ENCODE measurements around the gene NAALADL2.

NAALADL2 gene

DNA sequence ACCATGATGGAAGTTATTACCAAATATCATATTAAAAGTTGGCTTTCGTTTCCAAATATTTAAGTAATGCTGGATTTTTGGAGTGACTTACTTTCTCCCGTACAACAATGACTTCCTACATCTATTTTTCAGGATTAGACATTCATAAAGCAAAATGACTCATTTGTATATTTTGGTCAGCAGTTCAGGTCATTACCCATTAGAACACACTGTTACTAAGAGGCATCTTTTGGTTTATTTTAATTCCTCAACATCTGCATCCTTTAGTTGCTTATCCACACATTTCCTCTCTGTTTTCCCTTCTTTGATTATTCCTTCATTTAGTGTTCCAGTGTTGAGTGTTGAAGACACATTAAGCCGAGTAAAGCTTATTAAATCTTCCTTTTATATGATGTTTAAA lies 348.2 kb downstream of the NAALADL2 start:
- DNase-seq (ENCODE audit: low spot score): no peak

DNA sequence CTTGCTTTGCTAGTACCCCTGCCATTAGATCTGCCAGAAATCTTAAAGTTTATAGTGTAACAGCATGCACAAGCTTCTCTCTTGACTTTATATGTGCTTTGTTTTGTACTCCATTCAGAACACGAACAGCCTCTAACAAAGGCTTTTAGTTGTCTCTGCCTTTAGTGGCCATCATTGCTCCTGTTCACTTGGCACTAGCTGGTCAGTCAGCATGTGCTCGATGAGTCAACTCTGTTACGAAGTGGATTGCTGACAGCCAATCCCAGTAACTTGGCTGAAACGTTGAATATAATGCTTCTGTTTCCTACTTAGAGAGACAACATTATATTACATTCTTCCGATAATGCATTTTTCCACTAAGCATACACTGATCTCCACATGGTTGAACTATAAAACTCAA lies 349.2 kb downstream of the NAALADL2 start:
- no peak for DNase-seq (ENCODE audit: low spot score)

DNA sequence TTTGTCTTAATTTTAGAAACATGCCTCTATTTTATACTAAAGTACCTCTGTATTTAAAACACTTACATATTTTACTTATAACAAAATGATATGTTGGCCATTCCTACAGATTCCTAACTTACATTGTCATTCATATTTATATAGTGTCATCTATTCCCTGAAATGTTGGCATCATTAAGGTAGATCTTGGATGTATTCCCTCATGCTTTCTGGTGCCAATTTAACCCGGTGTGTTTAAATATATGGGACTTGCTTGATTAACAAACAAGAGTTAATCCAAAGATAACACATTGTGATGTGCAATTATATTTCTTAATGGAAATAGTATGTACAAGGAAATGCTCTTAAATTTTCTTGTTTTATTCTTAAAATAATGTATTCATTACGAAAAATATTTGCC lies 352.3 kb downstream of the NAALADL2 start:
- no peak for DNase-seq (ENCODE audit: low spot score)

- no peak for DNase-seq (ENCODE audit: low spot score)
These were observed 353.8 kb downstream of the NAALADL2 start for GRCh38 chr3:175212896-175213295.

- DNase-seq (ENCODE audit: low spot score): no peak
These were observed 355.1 kb downstream of the NAALADL2 start for GRCh38 chr3:175214216-175214615.

GRCh38 chr3:175215833-175216232 lies 356.7 kb downstream of the NAALADL2 start:
- DNase-seq (ENCODE audit: low spot score): no peak

DNA sequence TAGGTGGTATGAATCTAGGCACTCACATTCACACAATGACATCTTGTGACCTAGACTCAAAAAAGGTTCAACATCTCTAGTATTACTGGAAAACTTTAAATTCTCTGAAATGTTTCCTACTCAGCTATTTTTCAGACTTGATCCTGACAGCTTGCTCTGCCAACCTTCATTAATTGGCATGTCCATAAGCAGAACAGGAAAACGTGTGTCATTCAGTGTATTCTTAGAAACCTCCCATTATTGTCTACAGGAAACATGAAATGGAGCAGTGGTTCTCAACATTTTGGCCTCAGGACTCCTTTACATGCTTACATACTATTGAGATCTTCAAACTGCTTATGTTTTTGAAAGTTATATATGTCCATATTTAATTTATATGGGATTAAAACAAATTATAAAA lies 363.2 kb downstream of the NAALADL2 start:
- DNase-seq (ENCODE audit: low spot score): no peak

GRCh38 chr3:175224051-175224450 lies 364.9 kb downstream of the NAALADL2 start:
- no peak for DNase-seq (ENCODE audit: low spot score)

DNA sequence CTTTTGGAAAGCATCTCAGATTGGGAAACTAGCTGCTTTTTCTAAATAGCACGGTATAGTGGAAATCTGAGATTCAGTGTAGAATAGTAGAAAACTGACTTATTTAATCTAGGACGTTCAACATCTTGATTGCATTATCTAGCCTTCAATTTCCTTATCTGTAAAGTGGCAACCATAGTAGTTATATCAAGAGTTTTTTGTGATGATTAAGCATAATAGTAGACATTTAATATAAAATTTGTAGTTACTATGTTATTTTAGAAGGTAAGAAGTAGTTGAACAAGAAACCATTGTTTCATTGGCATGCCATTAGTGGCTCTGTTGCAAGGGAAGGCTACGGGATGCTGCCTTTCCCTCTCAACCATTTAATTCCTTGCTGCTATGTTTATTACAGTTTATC lies 367.3 kb downstream of the NAALADL2 start:
- DNase-seq (ENCODE audit: low spot score): no peak

DNA sequence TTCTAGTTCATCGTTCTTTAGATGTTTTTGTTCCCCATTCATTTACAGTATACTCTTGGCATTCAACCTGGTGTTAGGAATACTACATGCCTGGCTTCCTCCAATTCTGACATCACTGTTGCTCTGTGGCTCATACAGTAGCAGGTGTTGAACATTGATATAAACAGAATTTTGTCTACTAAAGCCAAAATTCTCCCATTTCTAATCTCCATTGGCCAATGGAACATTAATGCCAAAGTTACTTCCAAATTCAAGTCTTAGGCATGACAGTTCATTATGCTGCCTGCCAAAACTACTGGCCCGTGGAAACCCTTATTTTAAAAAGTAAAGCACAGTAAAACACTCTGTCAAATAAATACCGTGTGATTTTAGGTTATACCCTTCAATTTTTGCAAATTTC lies 368.0 kb downstream of the NAALADL2 start:
- DNase-seq (ENCODE audit: low spot score): no peak

- DNase-seq (ENCODE audit: low spot score): no peak
These were observed 375.1 kb downstream of the NAALADL2 start for GRCh38 chr3:175233957-175234940.

GRCh38 chr3:175238801-175239200 lies 379.7 kb downstream of the NAALADL2 start:
- DNase-seq (ENCODE audit: low spot score): no peak

- no peak for DNase-seq (ENCODE audit: low spot score)
These were observed 381.8 kb downstream of the NAALADL2 start for GRCh38 chr3:175240921-175241320.

GRCh38 chr3:175242243-175242642 lies 383.1 kb downstream of the NAALADL2 start:
- no peak for DNase-seq (ENCODE audit: low spot score)

- no peak for DNase-seq (ENCODE audit: low spot score)
These were observed 387.1 kb downstream of the NAALADL2 start for GRCh38 chr3:175246234-175246633.

DNA sequence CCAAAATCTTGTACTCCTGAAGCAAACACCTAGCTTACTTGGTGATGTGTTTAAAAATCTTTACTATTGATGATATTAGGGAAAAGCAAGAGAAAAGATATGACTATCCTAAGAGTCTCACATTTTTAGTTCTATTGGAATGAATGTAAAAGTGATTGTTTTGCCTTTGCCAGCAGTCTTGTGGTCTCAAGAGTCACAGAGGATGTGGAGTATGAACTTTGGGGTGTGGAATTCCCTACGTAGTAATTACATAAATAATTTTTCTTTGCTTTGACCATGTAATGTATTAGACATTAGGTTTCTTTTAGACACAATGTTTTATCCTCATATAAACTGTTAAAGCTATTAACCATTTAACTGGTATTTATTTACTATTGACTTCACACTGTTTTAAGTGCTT lies 387.6 kb downstream of the NAALADL2 start:
- DNase-seq (ENCODE audit: low spot score): no peak

- DNase-seq (ENCODE audit: low spot score): no peak
These were observed 388.5 kb downstream of the NAALADL2 start for GRCh38 chr3:175247629-175248028.

GRCh38 chr3:175248832-175249231 lies 389.7 kb downstream of the NAALADL2 start:
- no peak for DNase-seq (ENCODE audit: low spot score)

- no peak for DNase-seq (ENCODE audit: low spot score)
These were observed 396.6 kb downstream of the NAALADL2 start for GRCh38 chr3:175255698-175256097.

GRCh38 chr3:175257123-175257522 lies 398.0 kb downstream of the NAALADL2 start:
- no peak for DNase-seq (ENCODE audit: low spot score)

GRCh38 chr3:175258763-175259162 lies 399.6 kb downstream of the NAALADL2 start:
- DNase-seq (ENCODE audit: low spot score): peak; percentile 2

DNA sequence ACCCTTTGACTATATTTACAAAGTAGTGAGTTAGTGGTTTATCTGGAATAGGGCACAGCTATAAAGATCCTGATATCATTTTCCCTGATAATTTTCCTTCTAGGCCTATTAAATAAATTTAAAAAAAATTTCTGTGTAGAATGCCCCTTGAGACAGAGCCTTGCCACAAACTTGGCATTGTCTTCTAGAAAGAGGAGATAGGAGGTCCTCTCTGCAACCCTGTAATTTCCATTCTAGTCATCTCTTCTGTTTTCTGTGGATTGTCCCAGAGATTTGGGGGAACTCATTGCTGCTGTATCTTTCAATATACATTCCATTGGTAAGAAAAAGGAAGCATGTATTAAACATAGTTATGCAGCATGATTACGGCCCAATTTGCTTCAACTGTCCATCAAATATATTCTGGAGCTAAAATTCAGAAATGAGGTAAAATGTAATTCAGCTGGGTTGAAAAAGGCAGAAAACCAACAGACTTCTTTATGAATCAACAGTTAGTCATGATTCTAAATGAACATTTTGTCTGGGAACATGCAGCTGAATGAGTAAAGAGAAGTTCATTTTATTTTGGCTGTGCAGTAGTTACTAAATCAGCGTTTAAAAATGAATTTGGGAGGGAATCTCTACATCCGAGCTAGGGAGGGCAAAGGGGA lies 401.1 kb downstream of the NAALADL2 start:
- no peak for DNase-seq (ENCODE audit: low spot score)

GRCh38 chr3:175266478-175266877 lies 407.3 kb downstream of the NAALADL2 start:
- DNase-seq (ENCODE audit: low spot score): no peak
